NCI-H226 (cell line): ENCODE data around the gene DNAJA1.
"Not testable (repeated sequence)": the region's sequence is repeated elsewhere in the genome, so short reads cannot be mapped to it uniquely, and the experiment has no call there.

Experiments
- DNase-seq: peaks from one replicate; pipeline ENCODE4 v3.0.0-alpha.2; 2015

DNAJA1 gene

DNA sequence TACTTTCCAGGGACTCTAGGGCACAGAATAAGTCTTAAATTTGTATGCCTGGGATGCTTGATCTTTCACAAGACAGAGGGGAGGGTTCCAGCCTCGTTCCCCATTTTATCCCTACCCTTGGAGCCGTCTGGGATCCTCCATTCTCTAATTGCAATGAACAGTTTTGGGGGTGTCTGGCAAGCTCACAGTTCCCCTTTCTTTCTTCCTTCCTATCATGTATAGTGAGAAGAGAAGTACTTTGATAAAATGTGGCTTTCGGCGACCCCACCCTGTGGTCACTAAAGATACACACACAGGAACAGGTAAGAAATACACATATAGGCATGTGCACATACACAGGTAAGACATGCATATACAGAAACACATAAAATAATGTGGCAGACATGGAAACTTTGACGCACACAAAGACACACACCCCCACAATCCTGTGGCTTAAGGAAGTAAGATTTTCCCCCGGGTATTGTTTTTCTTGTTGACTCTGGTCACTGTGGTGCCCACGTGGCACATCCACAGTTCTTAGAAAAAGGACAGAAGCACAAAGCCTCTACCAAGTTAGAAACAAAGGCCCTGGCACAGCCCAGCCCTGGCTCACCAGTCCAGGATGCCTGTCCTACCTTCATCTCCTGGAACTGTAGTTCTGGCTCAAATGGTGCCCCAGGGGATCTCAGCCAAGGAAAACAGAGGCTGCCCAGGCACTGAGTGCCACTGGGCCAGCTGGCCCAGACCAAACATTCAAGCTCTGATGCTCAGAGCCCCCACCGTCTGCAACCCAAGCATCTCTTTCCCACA, 57.7 kb downstream of the DNAJA1 start:
- no peak for DNase-seq

DNA sequence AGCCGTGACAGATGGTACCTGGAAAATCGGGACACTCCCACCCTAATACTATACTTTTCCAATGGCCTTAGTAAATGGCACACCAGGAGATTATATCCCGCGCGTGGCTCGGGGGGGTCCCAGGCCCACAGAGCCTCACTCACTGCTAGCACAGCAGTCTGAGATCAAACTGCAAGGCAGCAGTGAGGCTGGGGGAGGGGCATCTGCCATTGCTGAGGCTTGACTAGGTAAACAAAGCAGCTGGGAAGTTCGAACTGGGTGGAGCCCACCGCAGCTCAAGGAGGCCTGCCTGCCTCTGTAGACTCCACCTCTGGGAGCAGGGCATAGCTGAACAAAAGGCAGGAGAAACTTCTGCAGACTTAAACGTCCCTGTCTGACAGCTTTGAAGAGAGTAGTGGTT, 60.6 kb downstream of the DNAJA1 start:
- not testable (repeated sequence) for DNase-seq
